ENCODE data around the gene KLHL29.

Gene KLHL29

GRCh38 chr2:23745068-23745725 is 360.2 kb downstream of the KLHL29 start:
- FAIRE-seq = no peak
- TF ChIP-seq, protein P1, sequence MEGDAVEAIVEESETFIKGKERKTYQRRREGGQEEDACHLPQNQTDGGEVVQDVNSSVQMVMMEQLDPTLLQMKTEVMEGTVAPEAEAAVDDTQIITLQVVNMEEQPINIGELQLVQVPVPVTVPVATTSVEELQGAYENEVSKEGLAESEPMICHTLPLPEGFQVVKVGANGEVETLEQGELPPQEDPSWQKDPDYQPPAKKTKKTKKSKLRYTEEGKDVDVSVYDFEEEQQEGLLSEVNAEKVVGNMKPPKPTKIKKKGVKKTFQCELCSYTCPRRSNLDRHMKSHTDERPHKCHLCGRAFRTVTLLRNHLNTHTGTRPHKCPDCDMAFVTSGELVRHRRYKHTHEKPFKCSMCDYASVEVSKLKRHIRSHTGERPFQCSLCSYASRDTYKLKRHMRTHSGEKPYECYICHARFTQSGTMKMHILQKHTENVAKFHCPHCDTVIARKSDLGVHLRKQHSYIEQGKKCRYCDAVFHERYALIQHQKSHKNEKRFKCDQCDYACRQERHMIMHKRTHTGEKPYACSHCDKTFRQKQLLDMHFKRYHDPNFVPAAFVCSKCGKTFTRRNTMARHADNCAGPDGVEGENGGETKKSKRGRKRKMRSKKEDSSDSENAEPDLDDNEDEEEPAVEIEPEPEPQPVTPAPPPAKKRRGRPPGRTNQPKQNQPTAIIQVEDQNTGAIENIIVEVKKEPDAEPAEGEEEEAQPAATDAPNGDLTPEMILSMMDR (IDR thresholded peaks at IDR 0.05; ENCODE audit: insufficient read depth, missing control alignments) = no peak
- DNase-seq (ENCODE audit: insufficient read length, low spot score) = no peak

DNA sequence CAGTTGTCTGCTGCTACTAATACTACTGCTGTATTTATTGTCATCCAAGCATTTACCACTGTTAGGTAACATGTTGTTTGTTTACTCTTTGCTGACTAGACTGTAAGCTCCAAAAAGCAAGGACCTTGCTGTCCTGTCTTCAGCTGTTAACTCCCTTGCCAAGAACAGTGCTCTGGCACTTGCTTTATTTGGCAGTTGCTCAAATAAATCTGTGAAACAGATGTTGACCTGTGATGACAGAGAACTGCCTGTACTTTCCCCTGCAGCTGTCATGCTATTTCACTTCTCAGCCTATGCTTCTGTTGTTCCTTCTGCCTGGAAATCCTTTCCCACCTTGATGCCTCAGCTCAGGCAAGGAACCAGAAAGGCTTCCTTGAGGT is 360.7 kb downstream of the KLHL29 start:
- no peak for FAIRE-seq
- DNase-seq (ENCODE audit: insufficient read length, low spot score) = no peak
- TF ChIP-seq, protein P1 (IDR thresholded peaks at IDR 0.05; ENCODE audit: insufficient read depth, missing control alignments) = no peak

- DNase-seq (ENCODE audit: insufficient read length, low spot score) (no peak), FAIRE-seq (no peak)
- TF ChIP-seq, protein P1 (IDR thresholded peaks at IDR 0.05; ENCODE audit: insufficient read depth, missing control alignments) = no peak
Measured at GRCh38 chr2:23746141-23746863, 361.3 kb downstream of the KLHL29 start.

DNA sequence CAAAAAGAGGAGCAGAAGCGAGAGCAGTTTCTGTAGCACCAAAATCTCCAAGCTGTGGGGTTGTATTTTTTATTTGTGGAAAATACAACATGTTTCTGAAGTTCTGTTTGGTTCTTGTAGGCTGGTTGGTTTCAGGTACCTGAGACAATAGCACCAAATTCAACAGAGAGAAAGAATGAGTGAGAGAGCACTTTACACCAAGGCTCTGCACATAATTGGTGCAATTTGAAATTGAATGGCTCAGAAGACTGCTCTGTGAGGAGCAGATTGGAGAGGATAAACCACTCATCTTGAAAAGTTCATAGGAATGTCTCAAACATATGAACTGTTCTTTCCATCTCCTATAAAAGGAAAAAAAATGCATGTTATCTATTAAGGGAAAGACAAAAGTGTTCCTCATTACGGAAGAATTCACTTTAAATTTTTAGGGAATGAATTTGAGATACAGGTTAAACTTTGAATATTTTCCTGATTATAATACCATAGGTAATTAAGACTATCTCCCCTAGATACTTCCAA is 366.8 kb downstream of the KLHL29 start:
- FAIRE-seq = peak; percentile 60
- DNase-seq (ENCODE audit: insufficient read length, low spot score) = no peak
- TF ChIP-seq, protein P1 (IDR thresholded peaks at IDR 0.05; ENCODE audit: insufficient read depth, missing control alignments) = no peak

GRCh38 chr2:23753291-23754010 is 368.5 kb downstream of the KLHL29 start:
- no peak for FAIRE-seq
- TF ChIP-seq, protein P1 (IDR thresholded peaks at IDR 0.05; ENCODE audit: insufficient read depth, missing control alignments) = no peak
- no peak for DNase-seq (ENCODE audit: insufficient read length, low spot score)

GRCh38 chr2:23754970-23755369 is 370.0 kb downstream of the KLHL29 start:
- TF ChIP-seq, protein P1 (IDR thresholded peaks at IDR 0.05; ENCODE audit: insufficient read depth, missing control alignments) = no peak
- FAIRE-seq = no peak
- DNase-seq (ENCODE audit: insufficient read length, low spot score) = no peak

All from D721Med (cell line).